Neuronal stem cell (in vitro differentiated cells): ENCODE measurements around the gene WNT10A.

ENCODE experiments used
- DNase-seq: peaks from one replicate; pipeline ENCODE4 v3.0.0-alpha.2; 2013; ENCODE audit warnings: low spot score
- H2AFZ ChIP-seq: one replicate; pipeline ENCODE4 v1.6.1; 2013; ENCODE audit warnings: mild to moderate bottlenecking, low read length, inconsistent platforms
- H2AK5ac ChIP-seq: 2 replicates; pipeline ENCODE4 v1.6.1; 2013; ENCODE audit warnings: low read depth, mild to moderate bottlenecking, inconsistent platforms, low read length, moderate library complexity, mixed read lengths
- H2BK120ac ChIP-seq: 2 replicates; pipeline ENCODE4 v1.6.1; 2013; ENCODE audit warnings: low read depth, mild to moderate bottlenecking, inconsistent platforms, low read length, moderate library complexity, mixed read lengths
- H2BK12ac ChIP-seq: one replicate; pipeline ENCODE4 v1.6.1; 2013; ENCODE audit warnings: low read length, inconsistent platforms
- H2BK15ac ChIP-seq: 2 replicates; pipeline ENCODE4 v1.6.1; 2013; ENCODE audit warnings: mild to moderate bottlenecking, low read length, inconsistent platforms, mixed read lengths
- H2BK5ac ChIP-seq: one replicate; pipeline ENCODE4 v1.6.1; 2013; ENCODE audit warnings: inconsistent platforms, mild to moderate bottlenecking, low read length, moderate library complexity
- H3K14ac ChIP-seq: one replicate; pipeline ENCODE4 v1.6.1; 2013; ENCODE audit warnings: low read length, inconsistent platforms
- H3K18ac ChIP-seq: 2 replicates; pipeline ENCODE4 v1.6.1; 2013; ENCODE audit warnings: low read length, inconsistent platforms
- H3K23ac ChIP-seq: 2 replicates; pipeline ENCODE4 v1.6.1; 2013; ENCODE audit warnings: low read depth, mild to moderate bottlenecking, mixed read lengths, low read length, inconsistent platforms; ENCODE audit not compliant: poor library complexity
- H3K27ac ChIP-seq: replicated peaks from 3 replicates; pipeline ENCODE4 v1.5.1; 2013; ENCODE audit warnings: low read length, inconsistent platforms
- H3K27me3 ChIP-seq, 3 experiments: 2 replicates each; pipeline ENCODE4 v1.6.1; 2013; ENCODE audit warnings: low read length in 3 of 3, mild to moderate bottlenecking in 2 of 3, inconsistent platforms in 1 of 3, low read depth in 1 of 3, mixed read lengths in 1 of 3, moderate library complexity in 1 of 3; ENCODE audit not compliant: control insufficient read depth in 3 of 3, insufficient read depth in 3 of 3
- H3K36me3 ChIP-seq, 2 donors: replicated peaks in 1 of 2; 2 replicates each; pipeline ENCODE4 v1.6.1; 2013; ENCODE audit warnings: low read length in 2 of 2; ENCODE audit not compliant: control insufficient read depth in 2 of 2, insufficient read depth in 2 of 2
- H3K4ac ChIP-seq: 2 replicates; pipeline ENCODE4 v1.6.1; 2013; ENCODE audit warnings: inconsistent platforms, mild to moderate bottlenecking, low read length, moderate library complexity
- H3K4me1 ChIP-seq, 2 donors: 1 replicate in 1 of 2; 2 replicates in 1 of 2; pipeline ENCODE4 v1.6.1; 2013; ENCODE audit warnings: low read length in 2 of 2, low read depth in 1 of 2; ENCODE audit not compliant: control insufficient read depth in 2 of 2, insufficient read depth in 1 of 2
- H3K4me2 ChIP-seq: one replicate; pipeline ENCODE4 v1.6.1; 2013; ENCODE audit warnings: mild to moderate bottlenecking, low read length, inconsistent platforms; ENCODE audit not compliant: insufficient read depth, poor library complexity, severe bottlenecking
- H3K4me3 ChIP-seq, 2 donors: 2 replicates each; pipeline ENCODE4 v1.5.1; 2013; ENCODE audit warnings: low read length in 2 of 2, mild to moderate bottlenecking in 2 of 2, inconsistent platforms in 1 of 2, moderate library complexity in 1 of 2
- H3K79me1 ChIP-seq: one replicate; pipeline ENCODE4 v1.6.1; 2013; ENCODE audit warnings: low read depth, mild to moderate bottlenecking, inconsistent platforms, low read length, moderate library complexity
- H3K9ac ChIP-seq: one replicate; pipeline ENCODE4 v1.6.1; 2013; ENCODE audit warnings: mild to moderate bottlenecking, low read depth, low read length, inconsistent platforms; ENCODE audit not compliant: poor library complexity
- H3K9me3 ChIP-seq, 2 donors: replicated peaks in 1 of 2; 2 replicates each; pipeline versions ENCODE3 to v1.6.1; 2013; ENCODE audit warnings: low read length in 2 of 2, mild to moderate bottlenecking in 2 of 2, inconsistent platforms in 1 of 2, low read depth in 1 of 2, mixed read lengths in 1 of 2, moderate library complexity in 1 of 2; ENCODE audit not compliant: control insufficient read depth in 2 of 2, insufficient read depth in 1 of 2
- H4K8ac ChIP-seq: one replicate; pipeline ENCODE4 v1.6.1; 2013; ENCODE audit warnings: low read depth, mild to moderate bottlenecking, inconsistent platforms, low read length, moderate library complexity
- H4K91ac ChIP-seq: one replicate; pipeline ENCODE4 v1.6.1; 2013; ENCODE audit warnings: low read length, low read depth, mild to moderate bottlenecking, inconsistent platforms; ENCODE audit not compliant: poor library complexity
- WGBS, 2 donors: extraction: QIAGEN DNeasy Blood & Tissue Kit; methylation state at CpG; one replicate each; pipeline ENCODE4 v1.1.7; 2013; ENCODE audit warnings: missing lambda C conversion rate in 2 of 2, mixed read lengths in 1 of 2; ENCODE audit not compliant: insufficient read length in 2 of 2, insufficient replicate concordance in 1 of 2; ENCODE audit errors: extremely low coverage in 2 of 2; 5-methylcytosine and 5-hydroxymethylcytosine counted together

Gene WNT10A

DNA sequence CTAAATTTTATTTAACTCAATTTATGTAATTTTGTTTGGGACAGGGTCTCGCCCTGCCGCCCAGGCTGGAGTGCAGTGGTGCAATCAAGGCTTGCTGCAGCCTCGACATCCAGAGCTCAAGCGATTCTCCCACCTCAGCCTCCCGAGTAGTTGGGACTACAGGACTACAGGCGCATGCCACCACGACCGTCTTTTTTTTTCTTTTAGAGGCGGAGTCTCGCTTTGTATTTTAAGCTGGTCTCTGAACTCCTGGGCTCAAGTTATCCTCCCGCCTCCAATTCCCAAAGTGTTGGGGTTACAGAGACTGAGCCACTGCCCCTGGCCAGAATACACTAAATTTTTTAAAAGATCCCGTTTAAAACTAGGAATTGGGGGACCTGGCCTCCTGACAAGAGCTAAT, 18.5 kb downstream of the WNT10A start:
- Histone ChIP-seq H3K4me1 (peaks cover 2 to 10% of the 10 kb centered on the region in 2 donors), H3K27me3 (peaks cover 34 to 82% (median 63%) of the 10 kb centered on the region in 3 experiments), H3K36me3 (no peaks in the 10 kb centered on the region), H4K91ac (no peak overlapping the region), H4K8ac (no peak overlapping the region), H2BK12ac (no peak overlapping the region), H3K4ac (no peak overlapping the region), H2AFZ (no peak overlapping the region), H3K4me3 (no peak overlapping the region), H2BK5ac (no peak overlapping the region), H2AK5ac (no peak overlapping the region), H3K79me1 (no peaks in the 10 kb centered on the region), H3K4me2 (no peak overlapping the region), H3K27ac (no peak overlapping the region), H3K23ac (no peak overlapping the region), H2BK15ac (no peak overlapping the region), H3K9me3 (peaks cover 7 to 9% of the 10 kb centered on the region in 2 donors), H3K18ac (no peak overlapping the region), H3K14ac (no peak overlapping the region), H2BK120ac (no peak overlapping the region), H3K9ac (no peak overlapping the region)
- WGBS, 2 donors, result no CpG with 5 or more reads among the region's 12 CpGs
- DNase-seq, result no peak

GRCh38 chr2:218902427-218902826, 21.8 kb downstream of the WNT10A start:
- no peak overlapping the region for H2AK5ac ChIP-seq
- H2BK5ac ChIP-seq, result no peak overlapping the region
- H3K4me2 ChIP-seq, result no peak overlapping the region
- no peaks in the 10 kb centered on the region for H3K36me3 ChIP-seq
- H3K4ac ChIP-seq, result no peak overlapping the region
- H2BK120ac ChIP-seq, result no peak overlapping the region
- H4K91ac ChIP-seq, result no peak overlapping the region
- H3K27ac ChIP-seq, result no peak overlapping the region
- no peak overlapping the region for H2AFZ ChIP-seq
- H3K18ac ChIP-seq, result no peak overlapping the region
- no peak overlapping the region for H2BK12ac ChIP-seq
- no peaks in the 10 kb centered on the region for H3K79me1 ChIP-seq
- no peak overlapping the region for H2BK15ac ChIP-seq
- peaks cover 0 to 1% of the 10 kb centered on the region in 2 donors for H3K4me1 ChIP-seq
- WGBS, 2 donors, result no CpG with 5 or more reads among the region's 4 CpGs
- no peak overlapping the region for H3K14ac ChIP-seq
- DNase-seq, result no peak
- H3K9ac ChIP-seq, result no peak overlapping the region
- peaks cover 5 to 7% of the 10 kb centered on the region in 2 donors for H3K9me3 ChIP-seq
- H4K8ac ChIP-seq, result no peak overlapping the region
- H3K4me3 ChIP-seq, result no peak overlapping the region
- no peak overlapping the region for H3K23ac ChIP-seq
- H3K27me3 ChIP-seq, result peaks cover 10 to 69% (median 44%) of the 10 kb centered on the region in 3 experiments

DNA sequence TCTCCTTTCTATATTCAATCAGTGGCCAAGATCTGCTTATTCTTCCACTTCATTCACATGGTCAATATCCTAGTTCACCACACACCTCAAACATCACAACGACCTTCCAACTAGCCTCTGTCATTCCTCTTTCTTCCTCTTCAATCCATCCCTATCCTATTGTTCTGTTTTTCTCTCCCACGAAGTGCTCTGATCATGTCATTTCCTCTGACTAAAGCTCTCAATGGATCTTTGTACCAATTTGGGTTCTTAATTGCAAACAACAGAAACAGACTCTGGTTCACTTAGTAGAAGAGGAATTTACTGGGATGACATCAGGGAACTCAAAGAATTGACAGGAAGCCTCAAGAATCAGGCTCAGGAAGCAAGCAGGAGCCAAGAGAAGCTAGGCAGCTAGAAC, 23.5 kb downstream of the WNT10A start:
- no peak overlapping the region for H3K4me3 ChIP-seq
- no peak overlapping the region for H2AK5ac ChIP-seq
- H3K4me1 ChIP-seq, result peaks cover 0 to 3% of the 10 kb centered on the region in 2 donors
- H3K4ac ChIP-seq, result no peak overlapping the region
- H3K23ac ChIP-seq, result no peak overlapping the region
- no peak overlapping the region for H2BK120ac ChIP-seq
- H3K79me1 ChIP-seq, result no peaks in the 10 kb centered on the region
- 100% methylated on average over 1 of the region's 2 CpGs; no CpG with 5 or more reads in 1 of the 2 donors for WGBS, 2 donors
- H4K8ac ChIP-seq, result no peak overlapping the region
- H3K36me3 ChIP-seq, result no peaks in the 10 kb centered on the region
- H3K4me2 ChIP-seq, result no peak overlapping the region
- peaks cover 5 to 7% of the 10 kb centered on the region in 2 donors for H3K9me3 ChIP-seq
- no peak overlapping the region for H2BK12ac ChIP-seq
- H2BK5ac ChIP-seq, result no peak overlapping the region
- H3K27me3 ChIP-seq, result peaks cover 0 to 52% (median 27%) of the 10 kb centered on the region in 3 experiments
- no peak overlapping the region for H3K27ac ChIP-seq
- no peak overlapping the region for H2AFZ ChIP-seq
- no peak overlapping the region for H3K9ac ChIP-seq
- no peak for DNase-seq
- H3K18ac ChIP-seq, result no peak overlapping the region
- no peak overlapping the region for H3K14ac ChIP-seq
- no peak overlapping the region for H2BK15ac ChIP-seq
- H4K91ac ChIP-seq, result no peak overlapping the region

DNA sequence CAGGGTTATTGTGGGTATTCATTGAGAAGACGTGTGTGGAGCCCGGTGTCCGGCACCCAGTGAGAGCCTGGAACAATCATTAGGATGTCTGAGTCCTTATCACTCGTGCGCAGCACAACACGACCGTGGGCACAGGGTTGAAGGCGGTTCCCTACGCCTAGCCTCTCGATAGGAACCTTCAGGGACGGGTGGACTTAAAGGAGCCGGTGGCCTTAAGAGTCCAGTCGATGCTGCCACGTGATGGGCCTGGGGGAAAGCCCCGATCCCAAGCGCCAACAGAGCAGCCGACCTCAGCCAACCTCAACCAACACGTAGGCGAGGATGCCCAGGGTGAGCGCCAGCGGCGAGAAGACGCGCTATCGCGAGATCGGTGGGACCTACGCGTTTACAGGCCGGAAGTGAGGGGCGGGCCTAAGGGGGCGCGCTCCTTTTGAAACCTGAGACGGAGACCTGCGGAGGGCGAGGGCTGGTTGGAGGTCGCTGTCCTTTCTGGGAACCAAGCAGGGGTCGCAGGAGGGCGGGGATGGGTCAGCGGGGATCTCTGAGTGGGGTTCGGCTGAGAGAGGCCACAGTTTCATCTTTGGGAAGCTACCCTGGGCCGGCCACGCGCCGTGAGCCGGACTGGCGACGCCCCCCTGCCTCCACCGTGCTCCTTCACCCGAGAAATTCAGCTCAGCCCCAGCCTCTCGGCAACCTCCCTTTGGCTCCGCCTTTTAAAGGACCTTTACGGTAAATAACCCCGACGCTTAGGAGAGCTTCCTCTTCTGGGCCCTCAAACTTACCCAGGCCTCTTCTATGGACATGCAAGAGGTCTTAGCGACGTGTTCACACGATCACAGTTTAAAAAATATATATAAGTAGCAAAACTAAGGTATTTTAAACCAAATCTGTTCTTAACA, 28.3 kb downstream of the WNT10A start:
- Histone ChIP-seq H2BK120ac (no peak overlapping the region), H3K4me3 (peak overlapping the region; percentile 57 to 86), H3K4me2 (peak overlapping the region; percentile 57), H2BK5ac (no peak overlapping the region), H3K4ac (no peak overlapping the region), H2AK5ac (no peak overlapping the region), H3K9ac (peak overlapping the region; percentile 46), H4K8ac (no peak overlapping the region), H3K9me3 (peaks cover 0 to 3% of the 10 kb centered on the region in 2 donors), H2BK15ac (no peak overlapping the region), H3K36me3 (no peaks in the 10 kb centered on the region), H4K91ac (no peak overlapping the region), H3K27ac (peak overlapping the region; percentile 76), H3K4me1 (peaks cover 5 to 12% of the 10 kb centered on the region in 2 donors), H3K18ac (peak overlapping the region; percentile 95), H3K23ac (peak overlapping the region; percentile 10), H2BK12ac (no peak overlapping the region), H3K79me1 (no peaks in the 10 kb centered on the region), H3K27me3 (peaks cover 0 to 22% (median 14%) of the 10 kb centered on the region in 3 experiments), H3K14ac (peak overlapping the region; percentile 47), H2AFZ (peak overlapping the region; percentile 97)
- DNase-seq, result peak; percentile 86
- no CpG with 5 or more reads among the region's 58 CpGs for WGBS, 2 donors
